Measurements from ENCODE around the gene IL11. TPM values are rescaled to one million over a fixed set of nuclear protein-coding genes. Genes with fewer than 3 reads are reported as not detected.

The IL11 gene
- total RNA-seq, 1 experiment from 2014 or later = 3.9 TPM

GRCh38 chr19:55336101-55336500 lies 34.2 kb downstream of the IL11 start:
- no peaks in the 10 kb centered on the region for H3K79me2 ChIP-seq (ENCODE audit: insufficient read depth, low read length)
- H2BK5ac ChIP-seq (ENCODE audit: insufficient read length, low read length) = no peak overlapping the region
- Mint-ChIP-seq H3K27ac (peak overlapping the region in 1 of 3 experiments; percentile 6; a peak in 1 of 7 replicates), H3K9me3 (no peaks in the 10 kb centered on the region; a peak in 1 of 5 replicates), H3K4me1 (peaks cover 7 to 15% of the 10 kb centered on the region in 2 experiments), H3K27me3 (ENCODE audit: low read depth) (peaks cover 26% of the 10 kb centered on the region), H3K36me3 (ENCODE audit: insufficient read depth in 1 of 3, low read depth in 3 of 3) (no peaks in the 10 kb centered on the region; a peak in 1 of 7 replicates), H3K4me3 (no peak overlapping the region)
- WGBS (ENCODE audit: extremely low coverage, insufficient read length, low lambda C conversion rate) = no CpG with 5 or more reads among the region's 7 CpGs
- peaks cover 17% of the 10 kb centered on the region for H3K23me2 ChIP-seq (ENCODE audit: insufficient read length, low read depth, low read length, poor library complexity, severe bottlenecking)
- no peak overlapping the region for H3K56ac ChIP-seq (ENCODE audit: insufficient read length, low read depth, low read length)
- H4K91ac ChIP-seq (ENCODE audit: insufficient read length, low read depth, low read length) = no peak overlapping the region
- H3K18ac ChIP-seq (ENCODE audit: insufficient read length, low read depth, low read length) = no peak overlapping the region
- H3T11ph ChIP-seq (ENCODE audit: low read length) = no peak overlapping the region
- H4K20me1 ChIP-seq (ENCODE audit: control insufficient read depth, insufficient read depth, insufficient read length) = no peaks in the 10 kb centered on the region
- H3K9me3 ChIP-seq (ENCODE audit: control insufficient read depth, low read depth, low read length) = no peaks in the 10 kb centered on the region
- no peak overlapping the region for H3K4me2 ChIP-seq (ENCODE audit: insufficient read depth, insufficient read length, low read length)
- H3K4ac ChIP-seq (ENCODE audit: low read depth, low read length) = no peak overlapping the region
- no peak for TF ChIP-seq CTCF (conservative IDR thresholded peaks at IDR 0.05)
- no peak overlapping the region for H2AK5ac ChIP-seq (ENCODE audit: insufficient read length, low read length)
- no peak overlapping the region for H2AFZ ChIP-seq (ENCODE audit: low read length)
- no peak overlapping the region for H2BK120ac ChIP-seq (ENCODE audit: low read depth, low read length, poor library complexity, severe bottlenecking)
- H2BK15ac ChIP-seq (ENCODE audit: low read depth, low read length) = no peak overlapping the region
- H3K27me3 ChIP-seq (ENCODE audit: insufficient read depth, low read length) = no peaks in the 10 kb centered on the region; the same call in 1 of the 2 replicates
- H3K23ac ChIP-seq (ENCODE audit: insufficient read length, low read depth, low read length) = no peak overlapping the region
- H3K14ac ChIP-seq (ENCODE audit: insufficient read depth, low read length) = no peak overlapping the region
- no peaks in the 10 kb centered on the region for H3K79me1 ChIP-seq (ENCODE audit: insufficient read depth, low read depth, low read length, poor library complexity, severe bottlenecking)
- no peak for DNase-seq
- H4K5ac ChIP-seq (ENCODE audit: insufficient read length, low read depth, low read length) = no peak overlapping the region
- no peak overlapping the region for H4K8ac ChIP-seq (replicated peaks; ENCODE audit: insufficient read length, low read depth, low read length)
- H2BK20ac ChIP-seq (ENCODE audit: low read depth, low read length, poor library complexity, severe bottlenecking) = no peak overlapping the region
- H3K27ac ChIP-seq (ENCODE audit: insufficient read length, low read depth, low read length) = no peak overlapping the region
- H3K9ac ChIP-seq (ENCODE audit: extremely low read depth, insufficient read length, low read length) = no peak overlapping the region
- H3K4me1 ChIP-seq (ENCODE audit: insufficient read depth, low read length) = no peaks in the 10 kb centered on the region; the same call in 1 of the 2 replicates
- H2BK12ac ChIP-seq (ENCODE audit: insufficient read length, low read depth, low read length) = no peak overlapping the region

All from H9 (cell line).